HL-60 (cell line): ENCODE results near the gene NF1.

Source experiments
- DNase-seq, 2 experiments: peaks; one replicate each; pipeline ENCODE4 v3.0.0-alpha.2; 2010 to 2020; ENCODE audit warnings: low read depth in 1 of 2, low spot score in 1 of 2
- H3K27ac ChIP-seq: fragments of 250-450 bp; sonication (Bioruptor Pico); replicated peaks from 2 replicates; pipeline ENCODE4 v1.5.1; 2020; ENCODE audit warnings: mild to moderate bottlenecking, moderate library complexity
- H3K27me3 ChIP-seq: fragments of 250-450 bp; sonication (Bioruptor Pico); 2 replicates; pipeline ENCODE4 v1.5.1; 2021; ENCODE audit warnings: mild to moderate bottlenecking, moderate library complexity; ENCODE audit not compliant: insufficient read depth, poor library complexity, severe bottlenecking
- H3K4me3 ChIP-seq: replicated peaks from 2 replicates; pipeline ENCODE4 v1.5.1; 2011; ENCODE audit warnings: mild to moderate bottlenecking, control low read depth, low read length; ENCODE audit not compliant: insufficient read depth
- GABPA ChIP-seq: IDR thresholded peaks from 2 replicates; pipeline ENCODE4 v1.6.1; 2012; ENCODE audit warnings: low read depth
- POLR2AphosphoS5 ChIP-seq: IDR thresholded peaks from 2 replicates; pipeline ENCODE4 v1.6.1; 2012; ENCODE audit warnings: low read depth
- SPI1 ChIP-seq: IDR thresholded peaks from 2 replicates; pipeline ENCODE4 v1.6.1; 2012; ENCODE audit warnings: low read depth, mild to moderate bottlenecking, borderline replicate concordance
- TF ChIP-seq, protein P1 (sequence below): IDR thresholded peaks from one replicate; pipeline ENCODE4 v1.5.1; 2011; ENCODE audit warnings: low read length, control low read depth, inconsistent platforms; ENCODE audit not compliant: insufficient read depth
- TF ChIP-seq, protein P2 (sequence below): IDR thresholded peaks from 2 replicates; pipeline ENCODE4 v1.6.1; 2012; ENCODE audit warnings: low read depth; ENCODE audit not compliant: insufficient replicate concordance

NF1 gene

DNA sequence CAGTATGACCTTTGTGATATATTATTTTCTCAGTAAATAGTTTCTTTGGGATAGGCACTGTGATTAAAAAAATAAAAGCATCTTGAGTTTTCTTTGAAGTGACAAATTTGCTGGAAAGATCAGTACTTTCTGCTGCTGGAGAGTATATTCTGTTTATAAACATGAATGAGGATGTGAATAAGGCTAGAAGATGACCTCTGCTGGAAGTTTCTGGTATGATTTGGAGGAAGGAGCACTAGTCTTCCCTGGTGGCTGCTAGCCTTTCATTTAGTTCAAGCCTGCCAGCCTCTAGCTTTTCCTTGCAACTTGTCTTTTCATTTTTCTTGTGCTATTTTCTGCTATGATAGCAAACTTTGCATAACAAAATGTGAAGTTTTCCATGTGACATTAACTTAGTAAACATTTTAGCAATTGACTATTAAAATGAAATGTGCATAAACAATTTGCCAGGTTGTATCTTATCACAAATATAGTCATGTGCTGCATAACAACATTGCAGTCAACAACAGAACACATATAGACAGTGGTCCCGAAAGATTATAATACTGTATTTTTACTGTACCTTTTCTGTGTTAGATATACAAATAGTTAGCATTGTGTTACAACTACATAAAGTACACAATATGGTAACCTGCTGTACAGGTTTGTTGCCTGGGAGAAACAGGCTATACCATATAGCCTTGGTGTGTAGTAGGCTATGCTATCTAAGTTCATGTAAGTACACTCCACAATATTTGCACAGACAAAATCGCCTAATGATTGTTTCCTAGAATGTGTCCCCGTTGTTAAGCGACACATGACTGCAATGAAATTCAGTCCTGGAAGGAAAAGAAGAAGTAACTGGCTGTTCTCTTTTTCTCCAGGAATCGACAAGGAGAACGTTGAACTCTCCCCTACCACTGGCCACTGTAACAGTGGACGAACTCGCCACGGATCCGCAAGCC lies 278.6 kb downstream of the NF1 start:
- peak in 1 of 2 experiments; percentile 75 for DNase-seq
- Histone ChIP-seq H3K4me3 (no peak overlapping the region), H3K27me3 (no peaks in the 10 kb centered on the region), H3K27ac (peak overlapping the region; percentile 69)
- TF ChIP-seq, protein P1, sequence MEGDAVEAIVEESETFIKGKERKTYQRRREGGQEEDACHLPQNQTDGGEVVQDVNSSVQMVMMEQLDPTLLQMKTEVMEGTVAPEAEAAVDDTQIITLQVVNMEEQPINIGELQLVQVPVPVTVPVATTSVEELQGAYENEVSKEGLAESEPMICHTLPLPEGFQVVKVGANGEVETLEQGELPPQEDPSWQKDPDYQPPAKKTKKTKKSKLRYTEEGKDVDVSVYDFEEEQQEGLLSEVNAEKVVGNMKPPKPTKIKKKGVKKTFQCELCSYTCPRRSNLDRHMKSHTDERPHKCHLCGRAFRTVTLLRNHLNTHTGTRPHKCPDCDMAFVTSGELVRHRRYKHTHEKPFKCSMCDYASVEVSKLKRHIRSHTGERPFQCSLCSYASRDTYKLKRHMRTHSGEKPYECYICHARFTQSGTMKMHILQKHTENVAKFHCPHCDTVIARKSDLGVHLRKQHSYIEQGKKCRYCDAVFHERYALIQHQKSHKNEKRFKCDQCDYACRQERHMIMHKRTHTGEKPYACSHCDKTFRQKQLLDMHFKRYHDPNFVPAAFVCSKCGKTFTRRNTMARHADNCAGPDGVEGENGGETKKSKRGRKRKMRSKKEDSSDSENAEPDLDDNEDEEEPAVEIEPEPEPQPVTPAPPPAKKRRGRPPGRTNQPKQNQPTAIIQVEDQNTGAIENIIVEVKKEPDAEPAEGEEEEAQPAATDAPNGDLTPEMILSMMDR: peak; percentile 59
- TF ChIP-seq GABPA: no peak
- TF ChIP-seq SPI1: peak; percentile 38; the same call in 1 of the 2 replicates
- TF ChIP-seq, protein P2, sequence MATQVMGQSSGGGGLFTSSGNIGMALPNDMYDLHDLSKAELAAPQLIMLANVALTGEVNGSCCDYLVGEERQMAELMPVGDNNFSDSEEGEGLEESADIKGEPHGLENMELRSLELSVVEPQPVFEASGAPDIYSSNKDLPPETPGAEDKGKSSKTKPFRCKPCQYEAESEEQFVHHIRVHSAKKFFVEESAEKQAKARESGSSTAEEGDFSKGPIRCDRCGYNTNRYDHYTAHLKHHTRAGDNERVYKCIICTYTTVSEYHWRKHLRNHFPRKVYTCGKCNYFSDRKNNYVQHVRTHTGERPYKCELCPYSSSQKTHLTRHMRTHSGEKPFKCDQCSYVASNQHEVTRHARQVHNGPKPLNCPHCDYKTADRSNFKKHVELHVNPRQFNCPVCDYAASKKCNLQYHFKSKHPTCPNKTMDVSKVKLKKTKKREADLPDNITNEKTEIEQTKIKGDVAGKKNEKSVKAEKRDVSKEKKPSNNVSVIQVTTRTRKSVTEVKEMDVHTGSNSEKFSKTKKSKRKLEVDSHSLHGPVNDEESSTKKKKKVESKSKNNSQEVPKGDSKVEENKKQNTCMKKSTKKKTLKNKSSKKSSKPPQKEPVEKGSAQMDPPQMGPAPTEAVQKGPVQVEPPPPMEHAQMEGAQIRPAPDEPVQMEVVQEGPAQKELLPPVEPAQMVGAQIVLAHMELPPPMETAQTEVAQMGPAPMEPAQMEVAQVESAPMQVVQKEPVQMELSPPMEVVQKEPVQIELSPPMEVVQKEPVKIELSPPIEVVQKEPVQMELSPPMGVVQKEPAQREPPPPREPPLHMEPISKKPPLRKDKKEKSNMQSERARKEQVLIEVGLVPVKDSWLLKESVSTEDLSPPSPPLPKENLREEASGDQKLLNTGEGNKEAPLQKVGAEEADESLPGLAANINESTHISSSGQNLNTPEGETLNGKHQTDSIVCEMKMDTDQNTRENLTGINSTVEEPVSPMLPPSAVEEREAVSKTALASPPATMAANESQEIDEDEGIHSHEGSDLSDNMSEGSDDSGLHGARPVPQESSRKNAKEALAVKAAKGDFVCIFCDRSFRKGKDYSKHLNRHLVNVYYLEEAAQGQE: peak; percentile 42

DNA sequence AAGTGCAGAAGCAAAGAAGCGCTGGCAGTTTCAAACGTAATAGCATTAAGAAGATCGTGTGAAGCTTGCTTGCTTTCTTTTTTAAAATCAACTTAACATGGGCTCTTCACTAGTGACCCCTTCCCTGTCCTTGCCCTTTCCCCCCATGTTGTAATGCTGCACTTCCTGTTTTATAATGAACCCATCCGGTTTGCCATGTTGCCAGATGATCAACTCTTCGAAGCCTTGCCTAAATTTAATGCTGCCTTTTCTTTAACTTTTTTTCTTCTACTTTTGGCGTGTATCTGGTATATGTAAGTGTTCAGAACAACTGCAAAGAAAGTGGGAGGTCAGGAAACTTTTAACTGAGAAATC lies 279.3 kb downstream of the NF1 start:
- TF ChIP-seq SPI1 (peak; percentile 84), GABPA (peak; percentile 56), POLR2AphosphoS5 (no peak)
- TF ChIP-seq, protein P2: no peak
- H3K4me3 ChIP-seq: no peak overlapping the region
- peak in 1 of 2 experiments; percentile 76 for DNase-seq
- H3K27ac ChIP-seq: peak overlapping the region; percentile 69
- H3K27me3 ChIP-seq: no peaks in the 10 kb centered on the region

DNA sequence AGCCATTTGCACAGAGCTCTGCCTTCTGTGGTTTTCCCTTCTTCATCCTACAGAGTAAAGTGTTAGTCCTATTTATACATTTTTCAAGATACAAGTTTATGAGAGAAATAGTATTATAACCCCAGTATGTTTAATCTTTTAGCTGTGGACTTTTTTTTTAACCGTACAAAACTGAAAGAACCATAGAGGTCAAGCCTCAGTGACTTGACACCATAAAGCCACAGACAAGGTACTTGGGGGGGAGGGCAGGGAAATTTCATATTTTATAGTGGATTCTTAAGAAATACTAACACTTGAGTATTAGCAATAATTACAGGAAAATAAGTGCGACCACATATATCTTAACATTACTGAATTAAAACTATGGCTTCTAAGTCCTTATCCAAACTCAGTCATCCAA lies 279.7 kb downstream of the NF1 start:
- H3K4me3 ChIP-seq: no peak overlapping the region
- TF ChIP-seq POLR2AphosphoS5: no peak
- TF ChIP-seq SPI1: no peak
- TF ChIP-seq, protein P1: no peak
- TF ChIP-seq, protein P2: no peak
- TF ChIP-seq GABPA: no peak
- no peaks in the 10 kb centered on the region for H3K27me3 ChIP-seq
- no peak for DNase-seq
- peak overlapping the region; percentile 69 for H3K27ac ChIP-seq
